ENCODE results near the gene ECE2.
A peak's percentile ranks its signal among the peaks of the same experiment; 100 is the strongest.
"Not testable (repeated sequence)": the region's sequence is repeated elsewhere in the genome, so short reads cannot be mapped to it uniquely, and the experiment has no call there.

Gene ECE2

GRCh38 chr3:184267249-184267648 lies 8.6 kb upstream of the ECE2 start:
- not testable (repeated sequence) for DNase-seq (ENCODE audit: low spot score)

- DNase-seq (ENCODE audit: low spot score) = no peak
These were observed 3.6 kb upstream of the ECE2 start for GRCh38 chr3:184272269-184272668.

GRCh38 chr3:184275381-184275701 lies 481 bp upstream of the ECE2 start:
- no peak for DNase-seq (ENCODE audit: low spot score)

GRCh38 chr3:184277366-184277765 lies 1.5 kb downstream of the ECE2 start:
- no peak for DNase-seq (ENCODE audit: low spot score)

GRCh38 chr3:184282941-184283340 lies 7.1 kb downstream of the ECE2 start:
- no peak for DNase-seq (ENCODE audit: low spot score)

- DNase-seq (ENCODE audit: low spot score) = no peak
These were observed 7.9 kb downstream of the ECE2 start for GRCh38 chr3:184283681-184284080.

GRCh38 chr3:184284696-184285095 lies 8.9 kb downstream of the ECE2 start:
- peak; percentile 70 for DNase-seq (ENCODE audit: low spot score)

GRCh38 chr3:184289426-184289938 lies 13.7 kb downstream of the ECE2 start:
- DNase-seq (ENCODE audit: low spot score) = peak; percentile 60

GRCh38 chr3:184290331-184290730 lies 14.5 kb downstream of the ECE2 start:
- DNase-seq (ENCODE audit: low spot score) = no peak

GRCh38 chr3:184291044-184291737 lies 15.4 kb downstream of the ECE2 start:
- no peak for DNase-seq (ENCODE audit: low spot score)

GRCh38 chr3:184291738-184292445 lies 16.1 kb downstream of the ECE2 start:
- no peak for DNase-seq (ENCODE audit: low spot score)

GRCh38 chr3:184295771-184296170 lies 19.9 kb downstream of the ECE2 start:
- no peak for DNase-seq (ENCODE audit: low spot score)

GRCh38 chr3:184296616-184297015 lies 20.8 kb downstream of the ECE2 start:
- DNase-seq (ENCODE audit: low spot score) = no peak

- peak; percentile 97 for DNase-seq (ENCODE audit: low spot score)
These were observed 23.1 kb downstream of the ECE2 start, which contains the start of gene PSMD2 for GRCh38 chr3:184298759-184299487. Gene PSMD2, plus strand, starts transcription at chr3:184299241. Its CDS starts 26 bp downstream, at chr3:184299267.

- DNase-seq (ENCODE audit: low spot score) = peak; percentile 56
These were observed 23.9 kb downstream of the ECE2 start for GRCh38 chr3:184299488-184300377.

- DNase-seq (ENCODE audit: low spot score) = peak; percentile 88
These were observed 24.5 kb downstream of the ECE2 start for GRCh38 chr3:184300378-184300720.

GRCh38 chr3:184305577-184305976 lies 29.8 kb downstream of the ECE2 start:
- DNase-seq (ENCODE audit: low spot score) = no peak

- DNase-seq (ENCODE audit: low spot score) = no peak
These were observed 30.6 kb downstream of the ECE2 start for GRCh38 chr3:184306341-184306972.

GRCh38 chr3:184307915-184308314 lies 32.1 kb downstream of the ECE2 start:
- no peak for DNase-seq (ENCODE audit: low spot score)

- no peak for DNase-seq (ENCODE audit: low spot score)
These were observed 32.9 kb downstream of the ECE2 start for GRCh38 chr3:184308744-184309143.

GRCh38 chr3:184311633-184312032 lies 35.8 kb downstream of the ECE2 start:
- no peak for DNase-seq (ENCODE audit: low spot score)

- DNase-seq (ENCODE audit: low spot score) = peak; percentile 96
These were observed 38.5 kb downstream of the ECE2 start, which contains the start of gene EIF4G1 for GRCh38 chr3:184314363-184314699. Gene EIF4G1, plus strand, starts transcription at chr3:184314606. Its CDS starts 1,191 bp downstream, at chr3:184315797.
